PC-9 (cell line): ENCODE results near the gene RAD52. TPM values are rescaled to one million over a fixed set of nuclear protein-coding genes. Genes with fewer than 3 reads are reported as not detected.

ENCODE experiments used
- BruUV-seq: library from RNA; stranded (reverse); fragments of 400-500 nt; replicated peaks from 2 replicates; lab custom pipeline; 2021; lab: Mats Ljungman, UMichigan
- CTCF ChIA-PET: fragments of 300-600 bp; sonication (Branson Sonifier 250); formaldehyde crosslinking; loops from one replicate; lab custom pipeline; 2022; ENCODE audit warnings: antibody characterized with exemption; lab: Charles Lee
- POLR2A ChIA-PET: fragments of 300-600 bp; sonication (Branson Sonifier 250); formaldehyde crosslinking; loops from one replicate; lab custom pipeline; 2022; ENCODE audit warnings: antibody characterized with exemption; ENCODE audit not compliant: unreplicated experiment; lab: Charles Lee
- DNase-seq, 2 experiments: peaks; one replicate each; pipeline versions ENCODE4 v3.0.0 to v3.0.0-alpha.2; 2015 to 2022; ENCODE audit warnings: mixed read lengths in 1 of 2
- H2AFZ ChIP-seq: fragments of 200-600 bp; sonication (generic); 2 replicates; pipeline ENCODE4 v1.8.1; 2017; ENCODE audit warnings: antibody characterized with exemption
- H3F3A ChIP-seq: fragments of 200-600 bp; sonication (generic); 2 replicates; pipeline ENCODE4 v1.8.1; 2017; ENCODE audit warnings: antibody characterized with exemption, mild to moderate bottlenecking, low read depth; ENCODE audit not compliant: insufficient read depth
- H3K27ac ChIP-seq: fragments of 200-600 bp; sonication (generic); 2 replicates; pipeline ENCODE4 v1.6.1; 2016; ENCODE audit warnings: mixed run types
- H3K27me3 ChIP-seq: fragments of 200-600 bp; sonication (generic); 2 replicates; pipeline ENCODE4 v1.6.1; 2016; ENCODE audit warnings: low read depth, mixed run types; ENCODE audit not compliant: insufficient read depth
- H3K36me3 ChIP-seq: fragments of 200-600 bp; sonication (generic); 2 replicates; pipeline ENCODE4 v1.6.1; 2016; ENCODE audit warnings: low read depth, mixed run types
- H3K4me1 ChIP-seq: fragments of 200-600 bp; sonication (generic); replicated peaks from 2 replicates; pipeline ENCODE4 v1.6.1; 2016; ENCODE audit warnings: mixed run types; ENCODE audit not compliant: insufficient read depth
- H3K4me2 ChIP-seq: fragments of 200-600 bp; sonication (generic); 2 replicates; pipeline ENCODE4 v1.6.1; 2017; ENCODE audit warnings: mixed run types
- H3K4me3 ChIP-seq: fragments of 200-600 bp; sonication (generic); 2 replicates; pipeline ENCODE4 v1.6.1; 2016; ENCODE audit warnings: mixed run types
- H3K79me2 ChIP-seq: fragments of 200-600 bp; sonication (generic); 2 replicates; pipeline ENCODE4 v1.6.1; 2017; ENCODE audit warnings: low read depth, mixed run types
- H3K9me2 ChIP-seq: fragments of 200-600 bp; sonication (generic); 2 replicates; pipeline ENCODE4 v1.8.1; 2017; ENCODE audit warnings: mild to moderate bottlenecking; ENCODE audit not compliant: insufficient read depth
- H3K9me3 ChIP-seq: fragments of 200-600 bp; sonication (generic); 2 replicates; pipeline ENCODE4 v1.8.1; 2016; ENCODE audit warnings: low read depth; ENCODE audit not compliant: insufficient read depth
- H4K20me1 ChIP-seq: fragments of 200-600 bp; sonication (generic); 2 replicates; pipeline ENCODE4 v1.8.1; 2017; ENCODE audit not compliant: insufficient read depth
- EZH2 ChIP-seq: fragments of 200-600 bp; sonication (generic); IDR thresholded peaks from 2 replicates; pipeline ENCODE4 v1.8.0; 2017; ENCODE audit warnings: antibody characterized with exemption, low read depth
- intact Hi-C: fragments of 100-400 bp; cut with micrococcal nuclease; formaldehyde crosslinking; loops from one replicate; pipeline ENCODE4 v1.10.0; 2022; ENCODE audit not compliant: unreplicated experiment
- total RNA-seq: library from RNA; stranded (reverse); gene quantifications from 2 replicates; pipeline ENCODE4 v1.2.3, GENCODE V29; 2021
- TF ChIP-seq, protein P1 (sequence below): fragments of 200-600 bp; sonication (generic); conservative IDR thresholded peaks from 2 replicates; pipeline ENCODE4 v1.6.1; 2017; ENCODE audit warnings: mixed run types, antibody characterized with exemption, mild to moderate bottlenecking, moderate library complexity

RAD52 gene
- total RNA-seq, 1 experiment from 2014 or later, result 25.0 TPM

GRCh38 chr12:979349-979748 lies 29.9 kb upstream of the RAD52 start:
- no peak overlapping the region for H3K4me2 ChIP-seq
- 0 out of 2 replicates have a peak, but pooled peaks cover 12% of the 10 kb centered on the region for H3F3A ChIP-seq
- H3K27me3 ChIP-seq, result no peaks in the 10 kb centered on the region
- no TSS peak for BruUV-seq
- ChIA-PET CTCF (no interaction called here), POLR2A (no interaction called here)
- intact Hi-C loops, result no loop called here
- no peaks in the 10 kb centered on the region for H3K79me2 ChIP-seq
- no peak overlapping the region for H3K27ac ChIP-seq
- H3K4me1 ChIP-seq, result peaks cover 9% of the 10 kb centered on the region
- no peaks in the 10 kb centered on the region for H3K9me3 ChIP-seq
- H4K20me1 ChIP-seq, result no peaks in the 10 kb centered on the region
- no peak overlapping the region for H3K4me3 ChIP-seq
- no peaks in the 10 kb centered on the region for H3K9me2 ChIP-seq
- H3K36me3 ChIP-seq, result no peaks in the 10 kb centered on the region
- no peak for DNase-seq
- H2AFZ ChIP-seq, result no peak overlapping the region
- TF ChIP-seq EZH2, result no peak
- TF ChIP-seq, protein P1, sequence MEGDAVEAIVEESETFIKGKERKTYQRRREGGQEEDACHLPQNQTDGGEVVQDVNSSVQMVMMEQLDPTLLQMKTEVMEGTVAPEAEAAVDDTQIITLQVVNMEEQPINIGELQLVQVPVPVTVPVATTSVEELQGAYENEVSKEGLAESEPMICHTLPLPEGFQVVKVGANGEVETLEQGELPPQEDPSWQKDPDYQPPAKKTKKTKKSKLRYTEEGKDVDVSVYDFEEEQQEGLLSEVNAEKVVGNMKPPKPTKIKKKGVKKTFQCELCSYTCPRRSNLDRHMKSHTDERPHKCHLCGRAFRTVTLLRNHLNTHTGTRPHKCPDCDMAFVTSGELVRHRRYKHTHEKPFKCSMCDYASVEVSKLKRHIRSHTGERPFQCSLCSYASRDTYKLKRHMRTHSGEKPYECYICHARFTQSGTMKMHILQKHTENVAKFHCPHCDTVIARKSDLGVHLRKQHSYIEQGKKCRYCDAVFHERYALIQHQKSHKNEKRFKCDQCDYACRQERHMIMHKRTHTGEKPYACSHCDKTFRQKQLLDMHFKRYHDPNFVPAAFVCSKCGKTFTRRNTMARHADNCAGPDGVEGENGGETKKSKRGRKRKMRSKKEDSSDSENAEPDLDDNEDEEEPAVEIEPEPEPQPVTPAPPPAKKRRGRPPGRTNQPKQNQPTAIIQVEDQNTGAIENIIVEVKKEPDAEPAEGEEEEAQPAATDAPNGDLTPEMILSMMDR, result no peak

GRCh38 chr12:977156-977555 lies 27.7 kb upstream of the RAD52 start:
- H3K9me3 ChIP-seq, result no peaks in the 10 kb centered on the region
- 0 out of 2 replicates have a peak, but pooled peaks cover 8% of the 10 kb centered on the region for H3F3A ChIP-seq
- H3K79me2 ChIP-seq, result no peaks in the 10 kb centered on the region
- intact Hi-C loops, result no loop called here
- ChIA-PET CTCF (no interaction called here), POLR2A (no interaction called here)
- DNase-seq, result no peak
- no TSS peak for BruUV-seq
- TF ChIP-seq, protein P1, result no peak
- no peak for TF ChIP-seq EZH2
- no peaks in the 10 kb centered on the region for H3K36me3 ChIP-seq
- H2AFZ ChIP-seq, result no peak overlapping the region
- H3K4me2 ChIP-seq, result no peak overlapping the region
- no peak overlapping the region for H3K27ac ChIP-seq
- no peaks in the 10 kb centered on the region for H3K9me2 ChIP-seq
- peaks cover 9% of the 10 kb centered on the region for H3K4me1 ChIP-seq
- H3K27me3 ChIP-seq, result no peaks in the 10 kb centered on the region
- H3K4me3 ChIP-seq, result no peak overlapping the region
- no peaks in the 10 kb centered on the region for H4K20me1 ChIP-seq

- intact Hi-C loops, result no loop called here
- ChIA-PET POLR2A (no interaction called here), CTCF (no interaction called here)
- peak in 1 of 2 experiments; percentile 12 for DNase-seq
- H3K27ac ChIP-seq, result no peak overlapping the region
- H3K9me3 ChIP-seq, result no peaks in the 10 kb centered on the region
- H4K20me1 ChIP-seq, result no peaks in the 10 kb centered on the region
- no peak overlapping the region for H3K4me3 ChIP-seq
- no peak overlapping the region for H3K4me2 ChIP-seq
- no peak overlapping the region for H2AFZ ChIP-seq
- TF ChIP-seq, protein P1, result no peak
- no peak for TF ChIP-seq EZH2
- no TSS peak for BruUV-seq
- no peaks in the 10 kb centered on the region for H3K9me2 ChIP-seq
- no peaks in the 10 kb centered on the region for H3K27me3 ChIP-seq
- H3F3A ChIP-seq, result 0 out of 2 replicates have a peak, but pooled peaks cover 3% of the 10 kb centered on the region
- no peaks in the 10 kb centered on the region for H3K79me2 ChIP-seq
- H3K4me1 ChIP-seq, result peaks cover 9% of the 10 kb centered on the region
- no peaks in the 10 kb centered on the region for H3K36me3 ChIP-seq
Observed at GRCh38 chr12:976644-977043, 27.1 kb upstream of the RAD52 start.
